NCI-H1417 treated with DMSO at 0.1 percent for 48 hours (cell line): ENCODE data around the gene CCDC87.
"Not testable (repeated sequence)": the region's sequence is repeated elsewhere in the genome, so short reads cannot be mapped to it uniquely, and the experiment has no call there.

ENCODE experiments used
- DNase-seq: peaks from one replicate; lab custom pipeline; 2025; lab: John Stamatoyannopoulos, UW

CCDC87 gene

DNA sequence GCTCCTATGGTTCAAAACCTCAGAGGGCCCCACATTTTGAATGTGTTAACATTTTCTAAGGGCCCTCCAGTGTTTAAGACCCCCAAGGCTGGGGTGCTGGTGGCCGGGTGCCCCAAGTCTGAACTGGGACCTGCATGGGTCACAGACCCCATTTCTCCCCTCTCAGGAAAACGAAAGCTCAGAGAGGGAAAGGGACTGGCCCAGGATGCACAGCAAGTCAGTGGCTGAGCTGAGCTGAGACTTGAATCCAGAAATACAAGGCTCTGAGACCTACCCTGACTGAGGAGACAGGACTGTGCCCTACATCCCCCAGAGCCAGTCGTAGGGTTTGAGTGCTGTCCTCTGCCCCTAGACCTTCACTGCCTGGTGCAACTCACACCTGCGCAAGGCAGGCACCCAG lies 42.0 kb downstream of the CCDC87 start:
- no peak for DNase-seq

DNA sequence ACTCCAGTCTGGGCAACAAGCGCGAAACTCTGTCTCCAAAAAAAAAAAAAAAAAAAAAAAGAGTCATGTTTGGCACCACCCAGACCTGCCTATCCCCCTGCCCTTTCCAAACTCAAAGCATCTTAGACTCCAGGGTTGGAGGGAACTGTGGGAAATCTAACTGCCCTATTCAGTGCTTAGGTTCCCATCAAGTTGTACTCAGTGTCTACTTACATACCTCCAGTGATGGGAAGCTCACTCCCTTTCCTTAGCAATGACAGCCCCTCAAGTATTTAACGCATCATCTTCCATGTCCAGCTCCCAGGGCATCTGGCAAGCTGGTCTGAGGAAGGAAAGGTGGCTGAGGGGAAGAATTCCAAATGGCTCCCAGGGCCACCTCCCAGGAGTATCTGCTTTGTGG lies 43.2 kb downstream of the CCDC87 start:
- no peak for DNase-seq

DNA sequence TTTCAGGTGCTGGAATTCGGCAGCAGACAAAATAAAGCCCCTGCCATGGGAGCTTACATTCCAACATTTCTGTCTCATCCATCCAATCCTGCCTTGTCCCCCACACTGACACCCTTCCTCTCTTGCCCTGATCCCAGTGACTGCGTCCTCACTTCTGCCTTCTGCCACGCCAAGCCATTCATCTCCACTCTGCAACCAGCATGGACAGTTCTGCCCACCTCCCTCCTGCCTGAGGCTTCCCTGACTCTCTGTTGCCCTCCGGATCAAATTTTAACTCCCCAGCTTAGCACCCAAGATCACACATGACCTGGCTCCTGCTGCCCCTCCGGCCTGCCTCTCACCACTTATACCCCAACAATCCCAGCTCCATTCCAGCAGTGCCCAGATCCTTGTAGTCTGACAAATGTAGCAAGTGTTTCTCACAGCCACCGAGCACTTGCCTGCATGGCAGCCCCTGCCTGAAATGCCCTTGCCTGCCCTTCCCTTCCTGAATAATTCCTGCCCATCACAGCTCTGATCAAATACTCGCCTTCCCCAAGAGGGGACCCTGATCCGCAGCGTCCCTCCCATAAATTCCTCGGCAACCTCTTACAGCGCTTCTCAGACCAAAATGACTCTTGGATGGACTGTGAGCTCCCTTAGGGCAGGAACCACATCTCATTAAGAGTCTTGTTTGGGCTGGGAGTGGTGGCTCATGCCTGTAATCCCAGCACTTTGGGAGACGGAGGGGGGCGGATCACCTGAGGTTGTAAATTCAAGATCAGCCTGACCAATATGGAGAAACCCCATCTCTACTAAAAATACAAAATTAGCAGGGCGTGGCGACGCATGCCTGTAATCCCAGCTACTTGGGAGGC lies 43.9 kb downstream of the CCDC87 start:
- DNase-seq = no peak

DNA sequence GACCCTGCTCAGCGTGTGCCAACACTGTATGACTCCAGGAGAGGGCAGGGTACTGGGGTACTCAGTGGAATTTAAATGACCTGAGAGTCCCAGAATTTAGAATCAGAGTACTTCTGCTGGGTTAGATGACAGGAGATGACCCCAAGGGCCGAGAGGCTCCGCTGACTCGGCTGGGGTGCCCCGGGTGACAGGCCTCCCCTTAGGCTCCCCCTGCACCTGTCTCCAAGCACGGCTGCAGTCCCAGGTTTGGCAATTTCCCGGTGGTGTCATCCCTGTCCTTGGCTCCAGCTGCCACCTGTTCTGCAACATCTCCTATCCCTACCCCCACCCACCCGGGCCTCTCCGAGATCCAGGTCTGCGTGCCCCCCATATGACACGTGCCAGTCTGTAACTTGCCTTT lies 44.8 kb downstream of the CCDC87 start:
- no peak for DNase-seq

DNA sequence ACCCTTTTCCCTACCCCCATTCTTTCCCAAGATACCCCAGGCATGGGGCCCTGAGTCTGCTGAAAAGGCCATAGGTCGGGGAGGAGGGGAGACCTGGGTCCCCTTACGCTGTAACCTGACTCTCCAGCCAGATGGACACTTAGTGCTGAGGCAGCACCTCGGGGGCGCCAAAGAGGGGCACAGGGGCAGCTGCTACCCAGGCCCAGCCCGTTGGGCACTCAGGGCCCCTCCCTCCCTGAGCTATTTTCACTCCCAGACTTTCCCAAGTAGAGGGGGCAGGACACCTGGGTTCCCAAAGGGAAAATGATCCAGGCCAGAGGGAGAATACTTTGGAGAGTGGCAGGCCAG lies 45.2 kb downstream of the CCDC87 start:
- DNase-seq = no peak

DNA sequence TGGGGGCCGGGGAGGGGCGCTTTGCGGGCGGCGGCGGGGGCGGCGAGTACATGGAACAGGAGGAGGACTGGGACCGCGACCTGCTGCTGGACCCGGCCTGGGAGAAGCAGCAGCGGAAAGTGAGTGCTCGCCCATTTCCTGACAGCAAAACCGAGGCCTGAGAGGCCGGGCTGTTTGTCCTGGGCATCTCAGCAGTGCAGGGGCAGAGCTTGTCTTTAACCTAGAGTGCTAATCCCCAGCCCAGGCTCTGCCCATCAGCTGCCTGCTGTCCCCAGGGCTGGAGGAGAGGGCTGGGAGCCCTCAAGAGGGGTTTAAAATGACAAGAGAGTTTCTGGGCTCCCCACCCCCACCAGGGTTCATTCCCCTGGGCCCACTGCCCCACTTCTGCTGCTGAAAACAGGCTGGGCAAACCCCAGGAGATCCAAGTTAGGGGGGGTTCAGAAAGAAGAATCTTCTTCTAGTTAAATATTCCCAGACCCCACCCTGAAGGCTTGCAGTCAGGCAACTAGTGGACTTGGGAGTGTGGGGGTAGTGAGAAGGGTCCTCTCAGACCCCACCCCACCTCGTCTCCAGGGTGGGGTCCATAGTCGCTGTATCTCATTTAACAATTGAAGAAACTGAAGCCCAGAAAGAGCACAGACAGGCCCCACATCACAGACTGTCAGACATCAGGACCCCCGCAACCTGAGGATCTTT lies 45.7 kb downstream of the CCDC87 start:
- no peak for DNase-seq

DNA sequence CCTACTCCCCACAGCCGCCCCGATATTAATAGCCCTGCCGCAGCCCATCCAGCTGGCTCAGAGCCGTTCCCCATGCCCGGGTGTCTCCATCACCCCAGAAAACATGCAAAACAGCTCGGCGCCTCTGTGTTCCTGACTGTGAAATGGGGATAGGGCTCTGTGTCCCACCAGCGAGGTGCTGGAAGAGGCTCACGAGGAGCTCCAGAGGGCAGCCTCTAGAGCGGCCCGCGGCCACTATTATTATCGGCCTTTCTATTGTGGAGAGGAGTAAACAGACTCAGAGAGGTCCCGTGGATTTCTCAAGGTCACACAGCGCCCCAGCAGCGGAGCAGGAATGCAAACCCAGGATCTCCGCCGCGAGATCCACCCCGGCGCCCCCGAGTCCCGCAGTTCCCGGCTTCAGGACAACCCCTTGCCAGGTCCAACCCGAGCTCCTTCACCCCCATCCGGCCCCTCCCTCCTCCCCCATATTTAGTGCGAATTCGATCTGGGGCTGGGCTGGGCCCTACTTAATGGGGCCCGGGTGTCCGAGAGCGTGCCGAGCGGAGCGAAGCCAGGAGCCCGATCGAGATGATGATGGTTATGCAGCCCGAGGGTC lies 46.4 kb downstream of the CCDC87 start, which contains the start of gene ACTN3:
ACTN3 (plus strand) TSS at position 536 of the 598 bp plus-strand sequence; CDS start at position 571, 35 bp downstream.
- DNase-seq = no peak

DNA sequence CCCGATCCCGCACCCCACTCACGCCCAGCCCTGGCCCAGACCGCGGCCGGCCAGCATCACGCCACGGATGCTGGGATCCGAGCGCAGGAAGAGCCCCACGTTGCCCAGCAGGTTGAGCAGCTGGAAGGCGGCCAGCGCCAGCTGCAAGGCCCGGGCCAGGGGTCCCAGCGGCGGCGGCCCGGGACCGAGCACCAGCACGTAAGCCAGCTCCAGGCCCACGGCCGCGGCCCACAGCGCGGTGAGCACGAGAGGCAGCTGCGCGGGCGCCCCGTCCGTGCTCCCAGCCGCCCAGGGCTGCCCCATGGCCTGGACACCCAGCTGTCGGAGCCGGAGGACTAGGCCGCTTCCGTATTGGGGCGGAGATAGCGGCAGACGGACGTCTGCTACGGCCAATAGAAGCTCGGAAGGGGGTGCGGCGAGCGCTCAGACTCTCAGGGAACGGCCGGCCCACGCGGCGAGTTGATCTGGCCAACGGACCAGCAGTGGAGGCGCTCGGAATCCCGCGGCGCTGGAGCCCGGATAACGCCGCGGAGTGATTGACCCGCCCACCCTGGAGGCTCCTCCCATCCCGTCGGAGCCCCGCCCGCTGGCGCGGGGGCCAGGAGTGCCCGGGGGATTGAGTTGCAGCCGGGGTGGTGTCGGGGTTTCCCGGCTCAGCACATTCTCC lies 47.0 kb downstream of the CCDC87 start, which contains the start of gene ZDHHC24:
ZDHHC24 (minus strand) TSS at position 348 of the 667 bp plus-strand sequence; CDS start at position 303, 45 bp downstream.
- DNase-seq = peak; percentile 85

DNA sequence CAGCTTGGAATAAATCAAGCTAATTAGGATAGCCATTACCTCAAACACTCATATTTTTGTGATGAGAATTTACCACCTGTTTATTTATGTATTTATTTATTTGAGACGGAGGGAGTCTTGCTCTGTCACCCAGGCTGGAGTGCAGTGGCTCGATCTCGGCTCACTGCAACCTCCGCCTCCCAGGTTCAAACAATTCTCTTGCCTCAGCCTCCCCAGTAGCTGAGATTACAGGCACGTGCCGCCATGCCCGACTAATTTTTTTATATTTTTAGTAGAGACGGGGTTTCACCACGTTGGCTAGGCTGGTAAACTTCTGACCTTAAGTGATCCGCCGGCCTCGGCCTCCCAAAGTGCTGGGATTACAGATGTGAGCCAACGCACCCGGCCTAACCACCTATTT lies 47.9 kb downstream of the CCDC87 start:
- DNase-seq = not testable (repeated sequence)

DNA sequence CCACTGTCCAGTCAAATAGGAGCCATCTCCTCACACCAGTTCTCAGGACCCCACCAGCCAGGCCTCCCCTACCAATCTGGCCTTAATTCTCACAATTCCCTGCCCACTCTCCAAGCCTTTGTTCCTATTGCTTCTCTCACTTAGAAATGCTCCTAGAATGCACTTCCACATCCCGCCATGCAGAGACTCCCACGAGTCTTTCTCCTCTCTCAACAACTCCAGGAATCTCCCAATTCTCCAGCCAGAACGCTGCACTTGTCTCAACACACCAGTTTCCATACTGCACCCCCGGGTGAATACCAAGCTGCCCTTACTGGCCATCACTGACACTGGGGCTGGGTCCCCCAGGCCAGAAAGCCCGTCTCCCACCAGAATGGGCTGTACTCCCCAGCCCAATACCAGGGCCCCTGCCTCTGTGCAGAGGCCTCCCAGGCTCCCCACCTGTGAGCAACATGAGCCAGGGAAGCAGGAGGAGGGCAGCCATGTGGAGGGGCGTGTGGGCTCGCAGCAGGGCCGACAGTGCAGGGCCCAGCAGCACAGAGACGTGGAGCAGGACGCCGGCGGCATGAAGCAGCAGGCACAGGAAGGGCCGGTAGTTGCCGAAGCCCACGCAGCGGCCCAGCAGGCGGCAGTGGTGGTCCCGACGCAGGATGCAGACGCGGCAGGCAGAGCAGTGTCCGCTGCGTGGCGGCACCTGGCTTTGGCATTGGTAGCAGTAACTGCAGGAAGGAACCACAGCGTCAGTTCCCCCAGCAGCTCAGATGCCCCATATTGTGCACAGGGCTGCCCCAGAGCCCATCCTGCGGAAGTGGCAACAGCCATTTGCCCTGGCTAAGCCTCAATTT lies 49.4 kb downstream of the CCDC87 start:
- no peak for DNase-seq

DNA sequence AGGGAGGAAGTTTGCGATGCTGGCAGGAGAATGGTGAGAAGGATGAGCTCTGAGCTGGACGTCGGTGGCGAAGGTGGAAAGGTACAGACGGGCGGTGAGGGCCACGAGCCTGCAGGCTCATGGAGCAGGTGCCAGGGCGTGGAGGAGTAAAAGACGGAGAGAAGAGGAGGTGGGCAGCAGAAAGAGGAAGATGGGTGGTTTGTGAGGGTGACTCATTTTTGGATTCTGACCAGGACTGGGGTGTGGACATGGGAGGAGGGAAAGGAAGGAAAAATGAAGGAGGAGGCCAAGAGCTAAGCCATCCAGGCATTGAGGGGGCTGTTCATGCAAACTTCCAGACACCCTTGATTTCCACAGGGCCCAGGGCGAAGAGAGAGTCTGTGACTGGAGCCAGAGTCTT lies 50.5 kb downstream of the CCDC87 start:
- DNase-seq = no peak

DNA sequence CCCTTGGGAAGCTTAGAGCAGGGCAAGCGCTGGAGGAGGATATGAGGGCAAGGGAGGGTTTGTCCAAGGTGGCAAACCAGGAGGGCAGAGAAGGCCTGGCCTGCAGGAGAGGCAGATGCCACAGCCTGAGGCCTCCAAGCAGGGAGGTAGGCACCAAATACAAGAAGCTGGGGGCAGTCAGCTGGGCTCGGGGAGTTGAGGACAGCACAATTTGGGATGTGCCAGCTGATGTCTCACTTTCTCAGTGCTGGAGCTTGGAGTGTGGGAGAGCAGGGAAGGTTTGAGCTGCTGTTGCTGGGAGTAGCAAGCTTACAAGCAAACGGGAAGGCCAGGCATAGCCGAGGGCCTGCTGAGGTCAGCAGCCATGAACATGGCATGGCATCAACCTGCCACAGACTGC lies 51.0 kb downstream of the CCDC87 start:
- DNase-seq = no peak

DNA sequence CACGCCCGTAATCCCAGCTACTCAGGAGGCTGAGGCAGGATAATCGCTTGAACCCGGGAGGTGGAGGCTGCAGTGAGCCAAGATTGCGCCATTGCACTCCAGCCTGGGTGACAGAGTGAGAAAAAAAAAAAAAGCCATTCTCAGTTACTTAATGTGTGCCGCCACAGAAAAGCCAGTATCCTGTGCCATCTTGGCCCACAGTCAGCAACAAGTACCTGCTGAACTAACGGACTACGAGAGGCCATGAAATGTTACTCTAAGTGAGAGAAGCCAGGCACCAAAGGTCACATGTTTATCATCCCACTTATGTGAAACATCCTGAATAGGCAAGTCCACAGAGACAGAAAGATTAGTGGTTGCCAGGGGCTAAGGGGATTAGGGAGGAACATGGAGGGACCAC lies 52.3 kb downstream of the CCDC87 start:
- not testable (repeated sequence) for DNase-seq
